H54 (cell line): Measurements from ENCODE around the gene FCAMR.
A peak's percentile ranks its signal among the peaks of the same experiment; 100 is the strongest.
"Not testable (repeated sequence)": the region's sequence is repeated elsewhere in the genome, so short reads cannot be mapped to it uniquely, and the experiment has no call there.

Experiments used
- DNase-seq: peaks from one replicate; pipeline ENCODE4 v3.0.0; 2011; ENCODE audit warnings: low spot score, mixed read lengths; ENCODE audit not compliant: insufficient read length
- FAIRE-seq: peaks from 3 replicates; lab custom pipeline; 2011; peaks lifted over from hg19 to GRCh38; lab: Jason Lieb, UNC
- POLR2A ChIP-seq: IDR thresholded peaks from 2 replicates; pipeline ENCODE4 v1.6.1; 2011; ENCODE audit warnings: low read depth, mild to moderate bottlenecking, low read length

Gene FCAMR

GRCh38 chr1:206924592-206925105 is 45.6 kb downstream of the FCAMR start:
- DNase-seq (no peak), FAIRE-seq (no peak)
- TF ChIP-seq POLR2A: no peak

GRCh38 chr1:206923961-206924557 is 46.2 kb downstream of the FCAMR start:
- not testable (repeated sequence) for FAIRE-seq, DNase-seq

- DNase-seq: no peak
- TF ChIP-seq POLR2A: no peak
- FAIRE-seq: no peak
Measured at GRCh38 chr1:206923009-206923960, 47.0 kb downstream of the FCAMR start.

GRCh38 chr1:206922524-206922923 is 47.7 kb downstream of the FCAMR start:
- FAIRE-seq (no peak), DNase-seq (no peak)
- no peak for TF ChIP-seq POLR2A

- no peak for TF ChIP-seq POLR2A
- FAIRE-seq (no peak), DNase-seq (no peak)
Measured at GRCh38 chr1:206921772-206922265, 48.4 kb downstream of the FCAMR start, which contains the start of gene FCMR. FCMR (minus strand) TSS chr1:206921941; CDS start chr1:206921854, 87 bp downstream.

GRCh38 chr1:206918076-206918475 is 52.2 kb downstream of the FCAMR start:
- DNase-seq (no peak), FAIRE-seq (no peak)
- TF ChIP-seq POLR2A: no peak

- FAIRE-seq: no peak
- no peak for DNase-seq
- TF ChIP-seq POLR2A: no peak
Measured at GRCh38 chr1:206916000-206916709, 54.1 kb downstream of the FCAMR start.

- no peak for FAIRE-seq
- DNase-seq: no peak
Measured at GRCh38 chr1:206915030-206915735, 55.1 kb downstream of the FCAMR start.

GRCh38 chr1:206913766-206914537 is 56.3 kb downstream of the FCAMR start:
- DNase-seq: no peak
- no peak for FAIRE-seq
- no peak for TF ChIP-seq POLR2A

More at GRCh38 chr1:206915030-206915735, 55.1 kb downstream of the FCAMR start:
- no peak for TF ChIP-seq POLR2A

GRCh38 chr1:206912445-206913095 is 57.7 kb downstream of the FCAMR start:
- FAIRE-seq: peak; percentile 36
- TF ChIP-seq POLR2A: no peak

GRCh38 chr1:206911064-206911663 is 59.1 kb downstream of the FCAMR start:
- FAIRE-seq (no peak), DNase-seq (no peak)
- TF ChIP-seq POLR2A: no peak

More at GRCh38 chr1:206912445-206913095, 57.7 kb downstream of the FCAMR start:
- no peak for DNase-seq

GRCh38 chr1:206909883-206910318 is 60.4 kb downstream of the FCAMR start:
- DNase-seq: no peak
- FAIRE-seq: no peak
- no peak for TF ChIP-seq POLR2A
